GM12878 (cell line): ENCODE data around the gene ANTXR1. TPM values are rescaled to one million over a fixed set of nuclear protein-coding genes. Genes with fewer than 3 reads are reported as not detected.

ENCODE experiments used
- ATAC-seq: fragments of 200-7000 bp; cut with Tn5 transposase; 3 replicates; pipeline ENCODE4 v1.9.1; 2020; ENCODE audit warnings: mild to moderate bottlenecking, moderate library complexity
- BruUV-seq: library from RNA; stranded (reverse); fragments of 400-500 nt; replicated peaks from 2 replicates; lab custom pipeline; 2021; lab: Mats Ljungman, UMichigan
- CTCF ChIA-PET: fragments of 300-600 bp; sonication (Branson Sonifier 250); formaldehyde crosslinking; extraction: SDS; loops from one replicate; lab custom pipeline; 2021; ENCODE audit warnings: inconsistent platforms; lab: Yijun Ruan, JAX
- POLR2A ChIA-PET: fragments of 350-600 bp; formaldehyde crosslinking; extraction: SDS; loops from one replicate; lab custom pipeline; 2021; ENCODE audit warnings: inconsistent platforms; lab: Charles Lee
- RAD21 ChIA-PET: fragments of 300-600 bp; sonication (Branson Sonifier 250); formaldehyde crosslinking; loops from one replicate; lab custom pipeline; 2023; ENCODE audit warnings: antibody characterized with exemption; ENCODE audit not compliant: unreplicated experiment; lab: Charles Lee
- SMC1A ChIA-PET: fragments of 300-600 bp; sonication (Branson Sonifier 250); formaldehyde crosslinking; loops from one replicate; lab custom pipeline; 2023; ENCODE audit not compliant: unreplicated experiment, uncharacterized antibody; lab: Charles Lee
- DNase-seq: peaks from one replicate; pipeline ENCODE4 v3.0.0-alpha.2; 2011; ENCODE audit warnings: low read depth, low spot score
- FAIRE-seq: peaks from 3 replicates; lab custom pipeline; 2011; peaks lifted over from hg19 to GRCh38; lab: Jason Lieb, UNC
- H2AFZ ChIP-seq: 2 replicates; pipeline ENCODE4 v1.6.0; 2011; ENCODE audit warnings: low read depth, low read length, control low read depth; ENCODE audit not compliant: control insufficient read depth
- H3K27ac ChIP-seq: 2 replicates; pipeline ENCODE4 v1.5.1; 2011; ENCODE audit warnings: control low read depth; ENCODE audit not compliant: control insufficient read depth, insufficient read depth
- H3K27me3 ChIP-seq, 2 experiments: replicated peaks in 1 of 2; 2 replicates each; pipeline versions ENCODE4 v1.6.0 to v1.6.1; 2011; ENCODE audit warnings: low read length in 1 of 2; ENCODE audit not compliant: control insufficient read depth in 2 of 2, insufficient read depth in 2 of 2
- H3K36me3 ChIP-seq, 2 experiments: 2 replicates each; pipeline ENCODE4 v1.5.1; 2011; ENCODE audit warnings: low read length in 1 of 2; ENCODE audit not compliant: control insufficient read depth in 2 of 2, insufficient read depth in 2 of 2
- H3K4me1 ChIP-seq: 2 replicates; pipeline ENCODE4 v1.6.1; 2011; ENCODE audit warnings: mild to moderate bottlenecking, low read length, moderate library complexity, mixed read lengths; ENCODE audit not compliant: control insufficient read depth, insufficient read depth
- H3K4me2 ChIP-seq: 2 replicates; pipeline ENCODE4 v1.6.0; 2011; ENCODE audit warnings: control low read depth; ENCODE audit not compliant: control insufficient read depth, insufficient read depth
- H3K4me3 ChIP-seq: fragments of 200-600 bp; sonication (generic); 2 replicates; pipeline ENCODE4 v1.5.1; 2016
- H3K79me2 ChIP-seq: 2 replicates; pipeline ENCODE4 v1.6.0; 2011; ENCODE audit warnings: low read length; ENCODE audit not compliant: control insufficient read depth, insufficient read depth
- H3K9ac ChIP-seq: 2 replicates; pipeline ENCODE4 v1.8.0; 2011; ENCODE audit warnings: low read length, control low read depth, mixed read lengths; ENCODE audit not compliant: control insufficient read depth, insufficient read depth
- H3K9me3 ChIP-seq: replicated peaks from 3 replicates; pipeline ENCODE4 v1.5.1; 2011; ENCODE audit warnings: mild to moderate bottlenecking, low read length; ENCODE audit not compliant: control insufficient read depth, insufficient read depth
- H4K20me1 ChIP-seq: 2 replicates; pipeline ENCODE4 v1.6.0; 2011; ENCODE audit not compliant: control insufficient read depth, insufficient read depth
- BHLHE40 ChIP-seq, 2 experiments: fragments of 450-650 bp in 1 of 2; IDR thresholded peaks; 2 replicates each; pipeline ENCODE4 v1.6.1; 2011 to 2017; ENCODE audit warnings: low read depth in 2 of 2, borderline replicate concordance in 1 of 2, improper control_type of control experiment in 1 of 2, low read length in 1 of 2, mild to moderate bottlenecking in 1 of 2
- ESRRA ChIP-seq: IDR thresholded peaks from 2 replicates; pipeline ENCODE4 v1.6.1; 2012; ENCODE audit warnings: mild to moderate bottlenecking, low read length, improper control_type of control experiment
- ETV6 ChIP-seq, 2 experiments: fragments of 450-650 bp in 1 of 2; IDR thresholded peaks in 1 of 2; conservative IDR thresholded peaks in 1 of 2; 2 replicates each; pipeline ENCODE4 v1.6.1; 2014; ENCODE audit warnings: antibody characterized with exemption in 1 of 2, borderline replicate concordance in 1 of 2, low read depth in 1 of 2, mild to moderate bottlenecking in 1 of 2, moderate library complexity in 1 of 2
- EZH2 ChIP-seq: IDR thresholded peaks from 2 replicates; pipeline ENCODE4 v1.6.1; 2012; ENCODE audit warnings: low read depth, mild to moderate bottlenecking, control low read depth, inconsistent platforms, low read length, borderline replicate concordance; ENCODE audit not compliant: control insufficient read depth
- HDAC2 ChIP-seq: fragments of 200-600 bp; sonication (generic); IDR thresholded peaks from 2 replicates; pipeline ENCODE4 v1.6.1; 2017
- IKZF2 ChIP-seq, 2 experiments: fragments of 450-650 bp; IDR thresholded peaks; 2 replicates each; pipeline ENCODE4 v1.6.1; 2017; ENCODE audit warnings: mild to moderate bottlenecking in 2 of 2, moderate library complexity in 2 of 2
- REST ChIP-seq: IDR thresholded peaks from 2 replicates; pipeline ENCODE4 v1.6.1; 2012; ENCODE audit warnings: mild to moderate bottlenecking, low read depth, low read length
- SMAD1 ChIP-seq: fragments of 450-650 bp; IDR thresholded peaks from 2 replicates; pipeline ENCODE4 v1.6.1; 2018; ENCODE audit warnings: mild to moderate bottlenecking, low read depth; ENCODE audit not compliant: partially characterized antibody
- SMARCA5 ChIP-seq: fragments of 450-650 bp; IDR thresholded peaks from 2 replicates; pipeline ENCODE4 v1.6.1; 2017; ENCODE audit warnings: mild to moderate bottlenecking
- SREBF1 ChIP-seq: IDR thresholded peaks from 2 replicates; pipeline ENCODE4 v1.6.1; 2012; ENCODE audit warnings: mild to moderate bottlenecking, low read length
- STAT3 ChIP-seq: IDR thresholded peaks from 2 replicates; pipeline ENCODE4 v1.6.1; 2011; ENCODE audit warnings: low read depth, low read length, improper control_type of control experiment
- TCF3 ChIP-seq: IDR thresholded peaks from 2 replicates; pipeline ENCODE4 v1.6.1; 2012; ENCODE audit warnings: low read depth, mild to moderate bottlenecking, low read length, borderline replicate concordance; ENCODE audit not compliant: insufficient read depth
- YY1 ChIP-seq: IDR thresholded peaks from 2 replicates; pipeline ENCODE4 v1.6.1; 2011; ENCODE audit warnings: low read depth, mild to moderate bottlenecking, low read length
- WGBS: methylation state at CpG from one replicate; pipeline ENCODE4 v1.1.6; 2016; ENCODE audit warnings: low lambda C conversion rate; ENCODE audit not compliant: insufficient replicate concordance, insufficient coverage; ENCODE audit errors: missing lambda C conversion rate; 5-methylcytosine and 5-hydroxymethylcytosine counted together
- in situ Hi-C: fragments of 300-500 bp; cut with MboI; formaldehyde crosslinking; loops from 9 replicates; pipeline ENCODE4 v1.14.3; 2018; ENCODE audit warnings: mixed read lengths
- intact Hi-C: fragments of 100-400 bp; cut with micrococcal nuclease; formaldehyde crosslinking; loops from one replicate; pipeline ENCODE4 v1.14.2; 2022; ENCODE audit not compliant: unreplicated experiment
- polyA plus RNA-seq, 11 experiments: library from polyadenylated mRNA; depleted of rRNA in 4 of 11; unstranded in 6 of 11; stranded (reverse) in 5 of 11; fragments of >200 nt; fragmentation: Nextera tagmentation in 4 of 11; fragmentation: Illumina TruSeq in 1 of 11; extraction: Ambion mirVana in 4 of 11; extraction: Trizol in 1 of 11; gene quantifications; 1 replicate in 1 of 11; 2 replicates in 10 of 11; pipeline versions ENCODE4 v1.2.1 to v1.2.3, GENCODE V29; 2011 to 2016; ENCODE audit warnings: inconsistent platforms in 2 of 11, missing spikeins in 2 of 11, low read depth in 1 of 11
- total RNA-seq, 4 experiments: library from RNA; depleted of rRNA in 3 of 4; stranded (reverse); fragments of >200 nt in 3 of 4; fragmentation: Illumina TruSeq in 1 of 4; extraction: Trizol in 1 of 4; gene quantifications; 2 replicates each; pipeline versions ENCODE4 v1.2.1 to v1.2.3, GENCODE V29; 2013 to 2021

The ANTXR1 gene
- total and polyA plus RNA-seq, 10 of the 15 experiments (the other 5 are each of a cell fraction or from before 2014, with no cell fraction given), result 0.09 to 0.26 TPM; not detected in 8

- H3K4me2 ChIP-seq, result no peak overlapping the region
- no peak overlapping the region for H2AFZ ChIP-seq
- FAIRE-seq (no peak), DNase-seq (no peak), ATAC-seq (no peak)
- no peak for TF ChIP-seq EZH2
- TF ChIP-seq SMAD1, result no peak
- TF ChIP-seq ESRRA, result no peak
- TF ChIP-seq YY1, result no peak
- TF ChIP-seq SREBF1, result no peak
- no peak for TF ChIP-seq IKZF2 (IDR thresholded peaks at IDR 0.05)
- no peak for TF ChIP-seq STAT3
- no peak for TF ChIP-seq HDAC2
- TF ChIP-seq SMARCA5, result no peak
- no peak for TF ChIP-seq REST
- no peak for TF ChIP-seq ETV6 (conservative IDR thresholded peaks at IDR 0.05 in 1 of 2, IDR thresholded peaks at IDR 0.05 in 1 of 2; ENCODE audit: borderline replicate concordance in 1 of 2, low read depth in 1 of 2)
- TF ChIP-seq TCF3, result no peak
- no peak for TF ChIP-seq BHLHE40 (IDR thresholded peaks at IDR 0.05; ENCODE audit: borderline replicate concordance in 1 of 2, low read depth in 2 of 2, low read length in 1 of 2)
- ChIA-PET POLR2A (no interaction called here), RAD21 (no interaction called here), CTCF (interaction anchor here (0.8 kb wide), 1 partner anchor 18 kb away, joined by 3 read pairs; no protein-coding TSS in a partner anchor), SMC1A (no interaction called here)
- no peaks in the 10 kb centered on the region for H3K79me2 ChIP-seq
- H3K4me1 ChIP-seq, result no peaks in the 10 kb centered on the region
- H3K9me3 ChIP-seq, result no peaks in the 10 kb centered on the region
- H3K36me3 ChIP-seq, result no peaks in the 10 kb centered on the region
- H3K27ac ChIP-seq, result no peak overlapping the region
- H3K9ac ChIP-seq, result no peak overlapping the region
- intact Hi-C loops (no loop called here), in situ Hi-C loops (no loop called here)
- BruUV-seq, result no TSS peak
- H3K4me3 ChIP-seq, result no peak overlapping the region
- peaks cover 3 to 4% of the 10 kb centered on the region in 2 experiments; a peak in 3 of 4 replicates for H3K27me3 ChIP-seq
- no peaks in the 10 kb centered on the region for H4K20me1 ChIP-seq
- WGBS, result 0% methylated on average over 1 of the region's 1 CpG
Observed at GRCh38 chr2:69075486-69075885, 62.5 kb downstream of the ANTXR1 start.
